Measurements from ENCODE around the gene RBBP6.
"Not testable (repeated sequence)": the region's sequence is repeated elsewhere in the genome, so short reads cannot be mapped to it uniquely, and the experiment has no call there.

- not testable (repeated sequence) for TF ChIP-seq POLR2A, CTCF (IDR thresholded peaks at IDR 0.05)
Observed at GRCh38 chr16:24575791-24576190, 36.4 kb downstream of the RBBP6 start.

Data from suprapubic skin (tissue), 3 donors.